ENCODE results near the gene CBR1. TPM values are rescaled to one million over a fixed set of nuclear protein-coding genes. Genes with fewer than 3 reads are reported as not detected.

The CBR1 gene
- total RNA-seq, 4 donors from 2014 or later, result 55.6 to 114 (median 79.5) TPM

DNA sequence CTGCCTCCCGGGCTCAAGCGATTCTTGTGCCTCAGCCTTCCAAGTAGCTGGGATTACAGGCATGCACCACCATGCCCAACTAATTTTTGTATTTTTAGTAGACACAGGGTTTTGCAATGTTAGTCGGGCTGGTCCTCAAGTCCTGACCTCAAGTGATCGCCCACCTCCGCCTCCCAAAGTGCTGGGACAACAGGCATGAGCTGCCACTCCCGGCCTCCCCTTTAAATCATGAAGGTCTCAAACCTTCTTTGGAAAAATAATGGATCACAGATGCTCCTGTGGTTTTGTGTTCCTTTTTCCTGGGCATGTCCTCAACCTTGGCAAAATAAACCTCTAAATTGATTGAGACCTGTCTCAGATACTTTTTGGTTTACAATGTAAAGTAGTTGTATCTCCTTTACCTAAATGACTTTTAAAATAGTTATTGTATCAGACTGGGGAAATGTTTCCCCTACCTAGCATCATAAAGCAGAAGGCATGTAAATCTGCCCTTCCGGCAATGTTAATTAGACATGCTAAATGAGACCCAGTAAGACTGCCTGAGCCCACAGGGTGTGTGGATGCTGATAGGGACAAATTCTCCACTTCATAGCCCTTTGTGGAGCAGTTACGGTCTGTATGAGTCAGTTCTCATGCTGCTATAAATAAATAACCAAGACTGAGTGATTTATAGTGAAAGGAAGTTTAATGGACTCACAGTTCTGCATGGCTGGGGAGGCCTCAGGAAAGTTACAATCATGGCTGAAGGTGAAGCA, 27.8 kb downstream of the CBR1 start:
- TF ChIP-seq, protein P1, sequence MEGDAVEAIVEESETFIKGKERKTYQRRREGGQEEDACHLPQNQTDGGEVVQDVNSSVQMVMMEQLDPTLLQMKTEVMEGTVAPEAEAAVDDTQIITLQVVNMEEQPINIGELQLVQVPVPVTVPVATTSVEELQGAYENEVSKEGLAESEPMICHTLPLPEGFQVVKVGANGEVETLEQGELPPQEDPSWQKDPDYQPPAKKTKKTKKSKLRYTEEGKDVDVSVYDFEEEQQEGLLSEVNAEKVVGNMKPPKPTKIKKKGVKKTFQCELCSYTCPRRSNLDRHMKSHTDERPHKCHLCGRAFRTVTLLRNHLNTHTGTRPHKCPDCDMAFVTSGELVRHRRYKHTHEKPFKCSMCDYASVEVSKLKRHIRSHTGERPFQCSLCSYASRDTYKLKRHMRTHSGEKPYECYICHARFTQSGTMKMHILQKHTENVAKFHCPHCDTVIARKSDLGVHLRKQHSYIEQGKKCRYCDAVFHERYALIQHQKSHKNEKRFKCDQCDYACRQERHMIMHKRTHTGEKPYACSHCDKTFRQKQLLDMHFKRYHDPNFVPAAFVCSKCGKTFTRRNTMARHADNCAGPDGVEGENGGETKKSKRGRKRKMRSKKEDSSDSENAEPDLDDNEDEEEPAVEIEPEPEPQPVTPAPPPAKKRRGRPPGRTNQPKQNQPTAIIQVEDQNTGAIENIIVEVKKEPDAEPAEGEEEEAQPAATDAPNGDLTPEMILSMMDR (IDR thresholded peaks at IDR 0.05; ENCODE audit: low read depth), result no peak

DNA sequence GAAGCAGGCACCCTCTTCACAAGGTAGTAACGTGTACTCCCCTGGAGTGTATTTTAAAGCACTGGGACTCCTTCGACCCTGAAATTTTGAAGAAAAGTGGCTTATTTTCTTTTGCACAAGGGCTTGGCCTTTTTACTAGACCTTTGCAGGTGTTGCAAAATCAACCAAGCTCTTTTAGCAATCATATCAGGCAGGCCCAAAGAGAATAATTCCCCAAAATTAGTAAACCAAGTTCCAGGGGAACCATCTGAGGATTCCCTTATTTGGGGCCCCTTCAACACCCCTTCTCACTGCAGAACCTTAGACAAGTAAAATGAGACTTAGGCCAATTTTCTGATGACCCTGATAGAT, 28.3 kb downstream of the CBR1 start:
- TF ChIP-seq, protein P1 (IDR thresholded peaks at IDR 0.05; ENCODE audit: low read depth), result no peak

DNA sequence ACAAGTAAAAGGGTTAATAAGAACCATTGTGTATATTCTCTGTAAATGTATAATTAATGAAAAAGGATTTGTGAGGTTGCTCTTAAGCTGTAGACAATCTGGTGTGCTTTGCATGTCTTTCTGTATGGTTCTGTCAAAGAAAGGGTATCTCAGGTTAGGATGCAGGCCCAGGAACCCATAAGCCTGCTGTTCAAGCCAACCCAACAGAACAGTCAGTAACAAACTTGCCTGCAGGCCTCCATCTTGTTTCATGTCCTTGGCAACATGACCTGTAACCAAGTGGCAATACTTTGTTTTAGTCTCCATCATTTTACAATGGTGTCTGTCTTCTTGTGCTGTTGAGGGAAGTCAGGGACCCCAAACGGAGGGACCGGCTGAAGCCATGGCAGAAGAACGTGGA, 29.2 kb downstream of the CBR1 start:
- TF ChIP-seq, protein P1 (IDR thresholded peaks at IDR 0.05; ENCODE audit: low read depth), result no peak

- TF ChIP-seq, protein P1 (IDR thresholded peaks at IDR 0.05; ENCODE audit: low read depth), result no peak
Measured at GRCh38 chr21:36100971-36101641, 31.3 kb downstream of the CBR1 start.

DNA sequence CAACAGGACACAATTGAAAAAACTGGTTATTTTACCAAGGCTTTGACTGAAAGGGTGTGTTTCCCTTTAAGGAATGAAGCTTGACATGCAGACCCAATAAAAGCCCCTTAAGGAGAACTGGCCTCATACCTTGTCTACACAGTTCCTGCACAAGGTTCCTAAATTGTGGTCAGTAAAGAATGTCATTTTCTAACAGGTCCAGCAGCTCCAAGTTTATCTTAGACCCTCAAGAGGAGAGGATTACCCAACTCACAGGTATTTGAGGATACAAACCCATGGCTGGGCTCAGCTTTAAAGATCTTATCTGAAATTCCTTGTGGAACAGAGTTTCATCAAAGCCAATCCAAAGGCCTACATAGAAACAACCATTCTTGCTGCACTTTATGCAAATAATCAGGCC, 33.6 kb downstream of the CBR1 start:
- TF ChIP-seq, protein P1 (IDR thresholded peaks at IDR 0.05; ENCODE audit: low read depth), result no peak

GRCh38 chr21:36104317-36105300, 34.8 kb downstream of the CBR1 start:
- TF ChIP-seq, protein P1 (IDR thresholded peaks at IDR 0.05; ENCODE audit: low read depth), result no peak
